Mesendoderm (in vitro differentiated cells): Measurements from ENCODE around the gene LGALS12.

Experiments used
- DNase-seq: peaks from one replicate; pipeline ENCODE4 v3.0.0; 2013
- H2AK5ac ChIP-seq: 2 replicates; pipeline ENCODE4 v1.6.1; 2013; ENCODE audit warnings: low read length, inconsistent platforms
- H2BK120ac ChIP-seq: 2 replicates; pipeline ENCODE4 v1.6.1; 2013; ENCODE audit warnings: low read depth, mild to moderate bottlenecking, low read length, moderate library complexity, mixed read lengths
- H2BK15ac ChIP-seq: replicated peaks from 2 replicates; pipeline ENCODE4 v1.6.1; 2013; ENCODE audit warnings: low read depth, mild to moderate bottlenecking, moderate library complexity
- H2BK5ac ChIP-seq: 2 replicates; pipeline ENCODE4 v1.6.1; 2013; ENCODE audit warnings: low read length, inconsistent platforms
- H3K18ac ChIP-seq: 2 replicates; pipeline ENCODE4 v1.6.1; 2013; ENCODE audit warnings: mild to moderate bottlenecking, low read length, mixed read lengths
- H3K23ac ChIP-seq: one replicate; pipeline ENCODE4 v1.6.1; 2013; ENCODE audit warnings: low read length
- H3K27ac ChIP-seq: 2 replicates; pipeline ENCODE4 v1.5.1; 2013; ENCODE audit warnings: low read depth, mild to moderate bottlenecking, inconsistent platforms, low read length, moderate library complexity
- H3K27me3 ChIP-seq: 2 replicates; pipeline ENCODE4 v1.6.1; 2013; ENCODE audit warnings: low read length, control low read depth, mild to moderate bottlenecking, inconsistent platforms; ENCODE audit not compliant: insufficient read depth, poor library complexity
- H3K36me3 ChIP-seq: 2 replicates; pipeline ENCODE4 v1.6.1; 2013; ENCODE audit warnings: low read length, inconsistent platforms; ENCODE audit not compliant: control insufficient read depth, insufficient read depth
- H3K4ac ChIP-seq: one replicate; pipeline ENCODE4 v1.6.1; 2013; ENCODE audit warnings: low read depth, mild to moderate bottlenecking, low read length, moderate library complexity
- H3K4me1 ChIP-seq: 2 replicates; pipeline ENCODE4 v1.6.1; 2013; ENCODE audit warnings: low read depth, low read length, inconsistent platforms; ENCODE audit not compliant: control insufficient read depth
- H3K4me2 ChIP-seq: 2 replicates; pipeline ENCODE4 v1.6.1; 2013; ENCODE audit warnings: low read length
- H3K4me3 ChIP-seq: 2 replicates; pipeline ENCODE4 v1.5.1; 2013; ENCODE audit warnings: mild to moderate bottlenecking, low read length
- H3K56ac ChIP-seq: one replicate; pipeline ENCODE4 v1.6.1; 2013; ENCODE audit warnings: low read length
- H3K79me1 ChIP-seq: 2 replicates; pipeline ENCODE4 v1.6.1; 2013; ENCODE audit warnings: low read length, inconsistent platforms
- H3K79me2 ChIP-seq: 2 replicates; pipeline ENCODE4 v1.6.1; 2013; ENCODE audit warnings: mild to moderate bottlenecking, low read length; ENCODE audit not compliant: control insufficient read depth, insufficient read depth
- H3K9ac ChIP-seq: 2 replicates; pipeline ENCODE4 v1.6.1; 2013; ENCODE audit warnings: low read length, inconsistent platforms
- H4K5ac ChIP-seq: one replicate; pipeline ENCODE4 v1.6.1; 2013; ENCODE audit warnings: low read length
- H4K8ac ChIP-seq: one replicate; pipeline ENCODE4 v1.6.1; 2013; ENCODE audit warnings: low read depth, mild to moderate bottlenecking, control low read depth, low read length, moderate library complexity
- WGBS: extraction: QIAGEN DNeasy Blood & Tissue Kit; methylation state at CpG from one replicate; pipeline ENCODE4 v1.1.7; 2013; ENCODE audit warnings: low lambda C conversion rate, missing lambda C conversion rate; ENCODE audit not compliant: insufficient coverage; ENCODE audit errors: extremely low coverage; 5-methylcytosine and 5-hydroxymethylcytosine counted together

LGALS12 gene

DNA sequence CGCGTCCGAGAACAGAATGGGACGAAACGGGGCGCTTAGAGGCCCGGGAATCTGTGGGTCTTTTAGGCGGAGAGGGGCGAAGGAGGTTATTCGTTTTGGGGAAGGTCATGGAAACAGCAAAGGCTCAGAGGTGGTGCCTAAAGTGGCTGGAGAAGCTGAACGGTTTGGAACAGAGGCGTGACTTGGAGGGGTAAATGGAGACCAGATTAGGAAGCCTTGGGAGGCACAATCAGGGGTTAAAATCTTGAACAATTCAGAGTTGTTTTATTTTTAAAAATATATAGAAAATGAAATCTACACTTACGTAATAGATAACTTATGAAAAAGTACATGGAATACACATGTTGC, 14.7 kb upstream of the LGALS12 start:
- H4K8ac ChIP-seq, result peak overlapping the region; percentile 94
- peak overlapping the region; percentile 97 for H3K4ac ChIP-seq
- peak overlapping the region; percentile 93 for H3K27ac ChIP-seq
- peak overlapping the region; percentile 94 for H3K18ac ChIP-seq
- H3K27me3 ChIP-seq, result no peaks in the 10 kb centered on the region
- H3K56ac ChIP-seq, result peak overlapping the region; percentile 86
- no peak overlapping the region for H2BK15ac ChIP-seq
- H3K9ac ChIP-seq, result peak overlapping the region; percentile 84
- H2BK5ac ChIP-seq, result peak overlapping the region; percentile 56
- H3K4me2 ChIP-seq, result peak overlapping the region; percentile 60
- H3K4me1 ChIP-seq, result no peaks in the 10 kb centered on the region
- H3K36me3 ChIP-seq, result no peaks in the 10 kb centered on the region
- no CpG with 5 or more reads among the region's 13 CpGs for WGBS
- no peak overlapping the region for H4K5ac ChIP-seq
- no peaks in the 10 kb centered on the region for H3K79me1 ChIP-seq
- no peak overlapping the region for H3K23ac ChIP-seq
- H3K79me2 ChIP-seq, result no peaks in the 10 kb centered on the region
- H3K4me3 ChIP-seq, result peak overlapping the region; percentile 15
- H2BK120ac ChIP-seq, result peak overlapping the region; percentile 51
- H2AK5ac ChIP-seq, result no peak overlapping the region
- peak; percentile 54 for DNase-seq

DNA sequence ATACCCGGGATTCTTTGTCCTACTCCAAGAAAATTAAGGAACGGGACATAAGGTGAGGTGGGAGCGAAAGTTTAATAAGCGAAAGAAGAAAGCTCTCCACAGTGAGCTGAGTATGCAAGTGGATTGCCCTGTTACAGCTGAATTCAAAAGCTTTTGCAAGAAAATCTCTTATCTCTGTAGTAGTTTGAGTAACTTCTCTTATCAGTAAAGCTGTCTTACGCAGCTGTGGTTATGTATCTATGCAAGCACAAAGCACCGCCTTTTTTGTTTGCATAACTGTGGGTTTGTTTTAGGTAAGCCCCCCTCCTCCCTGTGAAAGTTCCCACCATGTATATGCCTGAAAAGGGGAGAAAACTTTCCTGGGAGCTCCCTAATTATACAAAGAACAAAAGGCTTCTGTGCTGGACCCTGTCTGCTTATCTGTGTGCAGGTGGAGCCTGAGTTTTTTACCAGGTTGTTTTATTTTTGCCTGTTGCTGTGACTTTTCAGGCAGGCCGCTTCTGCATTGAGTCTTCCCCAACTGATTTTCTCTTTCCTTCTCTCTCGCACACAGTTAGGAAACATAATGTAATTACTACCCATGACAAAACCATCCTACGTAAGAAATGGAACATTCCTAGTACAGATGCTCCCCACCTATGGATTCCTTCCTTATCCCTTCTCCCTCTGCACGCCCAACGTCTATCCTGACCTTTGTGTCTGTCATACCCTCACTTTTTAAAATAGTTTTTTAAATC, 14.1 kb upstream of the LGALS12 start:
- H3K36me3 ChIP-seq, result no peaks in the 10 kb centered on the region
- H3K4me2 ChIP-seq, result peak overlapping the region; percentile 46
- no peaks in the 10 kb centered on the region for H3K27me3 ChIP-seq
- H2AK5ac ChIP-seq, result no peak overlapping the region
- peak overlapping the region; percentile 56 for H2BK5ac ChIP-seq
- H2BK120ac ChIP-seq, result peak overlapping the region; percentile 54
- peak overlapping the region; percentile 84 for H3K9ac ChIP-seq
- H2BK15ac ChIP-seq, result peak overlapping the region; percentile 23
- H3K79me2 ChIP-seq, result no peaks in the 10 kb centered on the region
- peak overlapping the region; percentile 86 for H3K56ac ChIP-seq
- no peaks in the 10 kb centered on the region for H3K4me1 ChIP-seq
- H3K4ac ChIP-seq, result peak overlapping the region; percentile 24
- H3K27ac ChIP-seq, result peak overlapping the region; percentile 93
- peak; percentile 68 for DNase-seq
- no peak overlapping the region for H3K4me3 ChIP-seq
- no peak overlapping the region for H4K8ac ChIP-seq
- H4K5ac ChIP-seq, result peak overlapping the region; percentile 24
- peak overlapping the region; percentile 94 for H3K18ac ChIP-seq
- H3K23ac ChIP-seq, result no peak overlapping the region
- no CpG with 5 or more reads among the region's 11 CpGs for whole genome bisulfite sequencing
- H3K79me1 ChIP-seq, result no peaks in the 10 kb centered on the region

DNA sequence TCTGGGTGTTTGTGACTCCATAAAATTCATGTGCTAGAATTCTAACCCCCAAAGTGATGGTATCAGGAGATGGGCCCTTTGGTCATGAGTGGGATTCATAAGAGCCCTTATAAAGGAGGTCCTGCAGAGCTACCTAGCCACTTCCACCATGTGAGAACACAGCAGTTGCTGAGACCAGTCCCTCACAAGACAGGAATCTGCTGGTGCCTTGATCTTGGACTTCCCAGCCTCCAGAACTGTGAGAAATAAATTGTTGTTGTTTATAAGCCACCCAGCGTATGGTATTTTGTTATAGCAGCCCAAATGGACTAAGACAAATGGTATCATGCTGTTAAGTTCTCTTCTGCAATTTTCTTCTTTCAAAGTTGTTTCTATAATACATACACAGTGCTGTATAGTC, 13.4 kb upstream of the LGALS12 start:
- no peak overlapping the region for H3K4me3 ChIP-seq
- H3K4ac ChIP-seq, result peak overlapping the region; percentile 49
- DNase-seq, result no peak
- no peak overlapping the region for H3K23ac ChIP-seq
- H3K4me2 ChIP-seq, result no peak overlapping the region
- H3K56ac ChIP-seq, result no peak overlapping the region
- WGBS, result no CpG with 5 or more reads among the region's 1 CpG
- no peak overlapping the region for H2BK5ac ChIP-seq
- H2BK15ac ChIP-seq, result peak overlapping the region; percentile 23
- no peak overlapping the region for H4K8ac ChIP-seq
- no peak overlapping the region for H2AK5ac ChIP-seq
- no peak overlapping the region for H3K9ac ChIP-seq
- H2BK120ac ChIP-seq, result peak overlapping the region; percentile 85
- H4K5ac ChIP-seq, result no peak overlapping the region
- peak overlapping the region; percentile 75 for H3K18ac ChIP-seq
- no peaks in the 10 kb centered on the region for H3K36me3 ChIP-seq
- H3K79me2 ChIP-seq, result no peaks in the 10 kb centered on the region
- H3K27ac ChIP-seq, result no peak overlapping the region
- no peaks in the 10 kb centered on the region for H3K4me1 ChIP-seq
- no peaks in the 10 kb centered on the region for H3K79me1 ChIP-seq
- H3K27me3 ChIP-seq, result no peaks in the 10 kb centered on the region

DNA sequence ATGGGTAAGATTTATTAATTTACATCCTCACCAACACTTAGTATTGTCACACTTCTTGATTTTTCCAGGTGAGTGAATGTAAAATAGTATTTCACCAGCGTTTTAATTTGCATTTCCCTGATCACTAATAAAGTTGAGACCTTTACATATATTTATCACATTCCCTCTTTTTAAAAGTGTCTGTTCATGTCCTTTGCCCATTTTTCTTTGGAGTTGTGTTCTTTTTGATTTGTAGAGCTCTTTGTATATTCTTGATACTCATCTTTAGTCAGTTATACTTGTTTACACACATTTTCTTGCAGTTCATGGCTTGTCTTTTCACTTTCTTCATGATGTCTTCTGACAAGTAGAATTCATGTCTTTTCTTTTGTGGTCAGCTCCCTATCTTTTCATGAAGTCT, 12.8 kb upstream of the LGALS12 start:
- Histone ChIP-seq H2BK120ac (no peak overlapping the region), H3K9ac (no peak overlapping the region), H2BK15ac (no peak overlapping the region), H3K4me2 (no peak overlapping the region), H2BK5ac (no peak overlapping the region), H4K5ac (no peak overlapping the region), H3K4me3 (no peak overlapping the region), H2AK5ac (no peak overlapping the region), H3K79me1 (no peaks in the 10 kb centered on the region), H4K8ac (no peak overlapping the region), H3K27me3 (no peaks in the 10 kb centered on the region), H3K18ac (no peak overlapping the region), H3K4ac (no peak overlapping the region), H3K27ac (no peak overlapping the region), H3K56ac (no peak overlapping the region), H3K4me1 (no peaks in the 10 kb centered on the region), H3K36me3 (no peaks in the 10 kb centered on the region), H3K79me2 (no peaks in the 10 kb centered on the region), H3K23ac (no peak overlapping the region)
- no peak for DNase-seq
- WGBS, result no CpG with 5 or more reads among the region's 1 CpG

DNA sequence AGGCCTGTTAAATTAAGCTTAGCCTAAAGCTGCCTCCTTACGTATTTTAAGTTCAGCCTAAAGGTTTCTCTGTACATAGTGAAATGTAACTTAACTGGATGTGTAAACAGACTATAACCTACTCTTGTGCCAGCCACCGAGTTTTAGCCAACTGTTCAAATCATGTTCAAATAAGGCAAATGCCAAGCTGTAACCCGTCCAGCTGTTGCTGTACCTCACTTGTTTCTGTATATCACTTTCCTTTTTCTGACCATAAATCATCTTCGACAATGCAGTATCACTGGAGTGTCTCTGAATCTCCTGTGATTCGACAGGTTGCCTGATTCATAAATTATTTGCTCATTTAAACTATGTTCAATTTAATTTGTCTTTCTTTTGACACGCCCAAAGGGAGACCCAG, 10.9 kb upstream of the LGALS12 start:
- WGBS, result no CpG with 5 or more reads among the region's 6 CpGs
- Histone ChIP-seq H4K5ac (no peak overlapping the region), H2BK120ac (no peak overlapping the region), H3K4me2 (no peak overlapping the region), H3K4me3 (no peak overlapping the region), H2BK5ac (no peak overlapping the region), H2AK5ac (no peak overlapping the region), H3K4ac (no peak overlapping the region), H3K9ac (no peak overlapping the region), H3K4me1 (no peaks in the 10 kb centered on the region), H3K56ac (no peak overlapping the region), H3K79me2 (no peaks in the 10 kb centered on the region), H3K27ac (no peak overlapping the region), H2BK15ac (no peak overlapping the region), H3K18ac (no peak overlapping the region), H3K27me3 (no peaks in the 10 kb centered on the region), H4K8ac (no peak overlapping the region), H3K23ac (no peak overlapping the region), H3K36me3 (no peaks in the 10 kb centered on the region), H3K79me1 (no peaks in the 10 kb centered on the region)
- DNase-seq, result no peak

DNA sequence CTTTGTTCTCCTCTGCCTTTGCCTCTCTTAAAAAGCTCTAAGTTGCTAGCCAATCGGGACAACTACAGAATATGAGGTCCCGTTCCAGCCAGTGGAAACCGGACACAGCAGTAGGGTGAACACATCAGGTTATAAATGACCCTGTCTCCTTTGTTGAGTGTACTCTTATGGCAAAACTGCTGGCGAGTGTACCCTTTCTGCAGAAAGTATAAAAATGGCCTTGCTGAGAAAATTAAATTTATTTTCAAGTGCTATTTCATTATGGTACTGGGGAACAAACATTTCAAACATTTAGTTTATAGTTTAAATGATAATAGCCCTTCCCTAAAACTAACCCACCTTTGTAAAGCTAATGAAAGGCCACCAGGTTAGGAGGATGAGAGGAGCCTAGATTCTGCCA, 6.0 kb upstream of the LGALS12 start:
- no peak overlapping the region for H3K4me3 ChIP-seq
- no CpG with 5 or more reads among the region's 4 CpGs for WGBS
- H3K4me1 ChIP-seq, result peaks cover 4% of the 10 kb centered on the region
- H2BK120ac ChIP-seq, result no peak overlapping the region
- H4K8ac ChIP-seq, result no peak overlapping the region
- no peak overlapping the region for H3K56ac ChIP-seq
- H2BK5ac ChIP-seq, result no peak overlapping the region
- no peak overlapping the region for H3K27ac ChIP-seq
- no peak overlapping the region for H3K23ac ChIP-seq
- no peaks in the 10 kb centered on the region for H3K79me2 ChIP-seq
- H2AK5ac ChIP-seq, result no peak overlapping the region
- H3K18ac ChIP-seq, result no peak overlapping the region
- no peak overlapping the region for H3K4ac ChIP-seq
- H3K27me3 ChIP-seq, result no peaks in the 10 kb centered on the region
- H2BK15ac ChIP-seq, result no peak overlapping the region
- DNase-seq, result no peak
- H3K36me3 ChIP-seq, result no peaks in the 10 kb centered on the region
- H4K5ac ChIP-seq, result no peak overlapping the region
- H3K9ac ChIP-seq, result no peak overlapping the region
- H3K79me1 ChIP-seq, result no peaks in the 10 kb centered on the region
- H3K4me2 ChIP-seq, result no peak overlapping the region
